HG03159 (cell line): Measurements from ENCODE around the gene CLPX.
A peak's percentile ranks its signal among the peaks of the same experiment; 100 is the strongest.
"Not testable (repeated sequence)": the region's sequence is repeated elsewhere in the genome, so short reads cannot be mapped to it uniquely, and the experiment has no call there.

ENCODE experiments used
- ATAC-seq: cut with Tn5 transposase; IDR thresholded peaks from one replicate; pipeline ENCODE4 v1.9.1; 2021; ENCODE audit warnings: mild to moderate bottlenecking, moderate library complexity; ENCODE audit not compliant: unreplicated experiment

Gene CLPX

DNA sequence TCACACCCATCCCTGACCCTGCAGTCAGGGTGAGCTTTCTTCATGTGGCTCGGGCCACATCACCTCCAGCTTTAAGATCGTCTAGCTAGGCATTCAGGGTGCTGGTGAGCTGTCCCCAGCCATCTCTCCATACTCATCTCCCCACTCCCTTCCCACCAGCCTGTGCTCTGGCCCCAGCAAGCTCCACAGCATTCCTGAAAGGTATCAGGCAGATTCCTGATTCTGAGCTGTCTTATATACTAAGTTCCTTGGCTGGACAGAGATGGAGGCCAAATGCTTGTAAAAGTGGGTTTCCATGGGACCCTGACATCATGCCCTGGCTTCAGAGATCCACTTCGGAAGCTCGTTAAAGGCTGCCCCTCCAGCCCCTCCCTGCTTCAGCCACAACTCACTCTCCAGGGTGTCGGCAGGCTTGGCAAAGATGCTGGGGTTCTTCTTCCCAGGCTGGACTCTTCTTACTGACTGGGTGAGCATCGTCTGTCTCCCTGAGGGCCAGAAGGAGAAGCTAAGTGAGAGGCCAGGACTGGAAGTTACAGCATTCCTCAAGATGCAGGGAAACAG lies 22.2 kb upstream of the CLPX start:
- no peak for ATAC-seq

DNA sequence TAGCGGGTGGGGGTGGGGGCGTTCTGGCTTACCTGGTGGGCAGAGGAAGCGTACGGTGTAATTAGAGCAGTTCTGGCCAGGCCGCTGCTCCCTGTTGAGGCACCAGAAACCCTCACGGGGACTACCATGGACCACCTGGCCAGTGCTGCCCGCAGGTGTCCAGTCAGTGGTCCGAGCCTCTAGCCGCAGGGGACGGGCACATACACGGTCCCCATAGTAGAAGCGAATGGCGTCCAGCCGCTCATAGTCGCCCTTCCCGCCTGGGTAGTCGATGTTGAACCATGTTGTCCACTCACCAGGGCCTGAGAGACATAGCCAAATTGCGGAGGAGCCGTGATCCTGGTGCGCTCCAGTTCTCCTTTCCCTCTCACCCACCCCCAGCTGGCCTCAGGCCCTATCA lies 21.6 kb upstream of the CLPX start:
- ATAC-seq, result no peak

DNA sequence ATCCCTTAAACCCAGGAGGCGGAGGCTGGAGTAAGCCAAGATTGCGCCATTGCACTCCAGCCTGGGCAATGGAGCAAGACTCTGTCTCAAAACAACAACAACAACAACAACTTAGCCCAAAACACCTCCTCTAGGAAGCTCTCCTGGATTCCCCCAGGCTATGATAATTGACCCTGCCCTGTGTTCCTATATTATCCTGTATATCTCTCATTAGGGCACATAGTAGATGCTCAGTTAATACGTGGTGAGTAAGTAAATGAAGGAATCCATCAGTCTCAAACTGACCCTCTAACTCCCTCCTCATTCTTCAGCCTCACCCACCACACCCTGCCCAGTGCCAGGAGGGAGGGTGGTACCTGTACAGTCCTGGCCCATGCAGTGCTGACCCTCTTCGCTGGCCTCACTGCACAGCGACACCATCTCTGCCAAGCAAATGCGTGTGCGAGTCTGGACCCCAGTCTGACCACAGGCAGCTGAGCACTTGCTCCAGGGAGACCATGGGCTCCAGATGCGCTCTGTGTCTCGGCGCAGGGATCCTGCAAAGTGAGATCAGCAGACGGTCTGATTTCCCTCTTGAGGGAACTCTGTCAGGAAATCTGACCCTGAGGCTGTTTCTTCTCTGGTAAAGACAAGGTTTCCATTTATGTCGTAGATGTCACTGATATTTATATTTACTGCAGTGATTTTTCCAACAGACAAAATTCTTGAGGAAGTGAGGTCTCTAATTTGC lies 20.0 kb upstream of the CLPX start:
- no peak for ATAC-seq

DNA sequence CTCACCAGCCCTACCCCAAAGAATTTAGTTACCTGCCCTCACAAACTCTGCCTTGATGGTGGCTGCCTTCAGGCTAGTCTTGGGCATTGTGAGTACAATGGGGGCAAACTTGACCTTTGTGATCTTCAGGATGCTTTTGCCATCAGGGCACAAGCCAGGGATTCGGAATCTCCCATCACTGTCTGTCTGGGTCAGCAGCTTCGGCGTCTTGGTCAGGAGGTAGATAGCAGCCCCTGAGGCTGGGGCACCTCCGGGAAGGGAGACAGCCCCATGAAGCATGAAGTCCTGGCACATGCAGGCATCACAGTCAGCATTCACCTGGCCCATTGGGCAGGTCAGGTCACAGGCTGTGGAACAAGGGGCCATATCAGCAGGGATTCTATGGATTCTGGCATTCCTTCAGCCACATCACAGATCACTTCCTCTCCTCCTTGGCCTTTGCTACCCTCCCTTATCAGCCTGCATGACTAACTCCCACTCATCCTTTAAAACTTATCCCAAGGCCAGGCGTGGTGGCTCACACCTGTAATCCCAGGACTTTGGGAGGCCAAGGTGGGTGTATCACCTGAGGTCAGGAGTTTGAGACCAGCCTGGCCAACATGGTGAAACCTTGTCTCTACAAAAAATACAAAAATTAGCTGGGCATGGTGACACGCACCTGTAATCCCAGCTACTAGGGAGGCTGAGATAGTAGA lies 19.2 kb upstream of the CLPX start:
- no peak for ATAC-seq

DNA sequence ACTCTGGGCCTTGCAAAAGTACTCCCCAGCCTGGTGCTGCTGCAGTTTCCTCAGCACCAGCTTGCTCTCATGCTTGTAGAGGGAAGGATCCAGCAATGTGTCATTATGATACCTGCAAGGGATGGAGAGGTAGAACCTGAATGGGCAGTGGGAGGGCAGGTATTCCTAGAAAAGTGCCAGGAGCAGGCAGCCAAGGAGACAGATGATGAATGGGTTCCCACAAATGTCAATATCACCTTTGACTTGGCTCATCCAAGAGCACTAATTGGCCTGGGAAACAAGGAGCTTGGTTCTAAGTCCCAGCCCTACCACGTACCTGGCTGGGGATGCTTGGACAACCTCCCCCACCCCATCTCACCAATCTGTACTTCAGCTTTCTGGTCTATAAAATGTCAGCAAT lies 16.8 kb upstream of the CLPX start:
- ATAC-seq, result no peak

DNA sequence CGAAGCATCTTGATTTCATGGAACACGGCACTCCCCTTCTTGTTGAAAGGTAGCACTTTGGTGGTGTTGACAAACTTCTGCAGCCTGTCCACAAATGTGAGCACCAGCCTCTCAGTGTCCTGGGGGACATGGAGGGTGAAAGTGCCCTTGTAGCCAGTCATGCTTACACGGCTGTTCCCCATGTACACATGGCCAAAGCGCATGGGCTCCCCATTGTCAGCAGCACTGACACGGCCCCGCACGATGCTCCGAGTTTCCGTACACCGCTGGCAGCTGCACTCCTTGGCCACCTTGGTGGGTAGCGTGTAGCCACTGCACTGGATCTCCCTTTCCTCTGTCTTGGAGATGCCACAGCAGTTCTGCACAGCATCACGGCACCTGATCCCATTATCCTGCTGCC lies 13.4 kb upstream of the CLPX start:
- no peak for ATAC-seq

DNA sequence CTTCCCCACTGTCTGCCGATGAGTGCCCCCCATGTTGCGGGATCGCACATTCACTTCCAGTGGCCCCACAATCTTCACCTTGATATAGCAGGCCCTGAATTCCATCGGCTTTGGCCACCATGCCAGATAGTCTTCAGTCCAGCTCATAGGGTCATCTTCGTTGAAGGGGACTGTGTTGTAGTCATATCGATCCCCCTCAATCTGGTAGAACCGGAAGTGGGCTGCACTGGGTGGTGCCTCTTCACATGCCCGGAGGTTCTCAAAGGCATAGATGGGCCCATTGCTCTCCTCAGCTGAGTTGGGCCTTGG lies 12.1 kb upstream of the CLPX start:
- ATAC-seq, result no peak

DNA sequence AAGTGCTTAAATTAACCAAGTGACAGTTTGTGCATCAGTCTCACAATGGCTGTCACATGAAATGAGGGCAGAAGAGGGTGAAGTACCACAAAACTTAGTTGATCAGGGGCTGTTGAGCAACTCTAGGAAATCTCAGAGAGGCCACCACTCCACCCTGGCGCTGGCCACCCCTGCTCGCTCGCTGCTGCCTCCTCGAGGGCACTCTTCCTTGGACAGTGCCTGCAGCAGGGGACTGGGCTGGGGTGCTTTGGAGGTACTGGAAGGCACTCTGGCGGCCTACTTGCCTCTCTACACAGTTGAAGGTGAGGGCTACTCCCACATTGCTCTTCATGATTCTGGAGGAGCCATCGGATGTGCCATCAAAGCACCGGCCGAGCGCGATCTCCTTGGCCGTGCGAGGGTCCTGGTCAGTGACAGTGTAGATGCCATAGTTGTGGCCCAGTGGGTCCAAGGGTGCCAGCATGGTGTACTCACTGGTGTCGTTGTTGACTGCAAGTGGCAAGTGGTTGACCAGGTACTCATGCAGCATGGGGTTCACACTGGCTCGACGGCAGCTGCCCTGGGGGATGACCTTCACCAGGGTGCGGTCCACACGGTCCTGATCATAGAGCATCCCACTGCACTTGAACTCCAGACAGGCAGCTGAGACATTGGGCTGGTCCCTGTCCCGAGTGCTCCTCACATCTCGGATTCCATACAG lies 11.6 kb upstream of the CLPX start:
- ATAC-seq, result no peak

DNA sequence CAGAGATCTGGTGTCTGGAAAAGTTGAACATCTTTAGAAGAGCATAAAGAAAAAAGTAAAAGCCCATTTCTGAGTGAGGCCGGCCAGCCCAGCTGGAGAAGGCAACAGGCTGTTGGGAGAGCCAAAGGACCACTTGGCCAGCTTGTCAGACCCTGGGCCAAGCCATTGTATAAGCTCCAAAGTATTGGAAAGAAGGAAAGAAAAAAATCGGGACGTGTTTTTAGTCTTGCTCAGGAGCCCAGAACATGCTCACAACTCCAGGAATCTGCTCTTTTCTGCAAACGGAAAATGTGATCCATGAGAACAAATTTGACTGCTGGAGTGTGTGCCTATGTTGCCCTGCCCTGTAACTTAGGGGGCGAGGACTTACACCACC lies 10.4 kb upstream of the CLPX start:
- no peak for ATAC-seq

DNA sequence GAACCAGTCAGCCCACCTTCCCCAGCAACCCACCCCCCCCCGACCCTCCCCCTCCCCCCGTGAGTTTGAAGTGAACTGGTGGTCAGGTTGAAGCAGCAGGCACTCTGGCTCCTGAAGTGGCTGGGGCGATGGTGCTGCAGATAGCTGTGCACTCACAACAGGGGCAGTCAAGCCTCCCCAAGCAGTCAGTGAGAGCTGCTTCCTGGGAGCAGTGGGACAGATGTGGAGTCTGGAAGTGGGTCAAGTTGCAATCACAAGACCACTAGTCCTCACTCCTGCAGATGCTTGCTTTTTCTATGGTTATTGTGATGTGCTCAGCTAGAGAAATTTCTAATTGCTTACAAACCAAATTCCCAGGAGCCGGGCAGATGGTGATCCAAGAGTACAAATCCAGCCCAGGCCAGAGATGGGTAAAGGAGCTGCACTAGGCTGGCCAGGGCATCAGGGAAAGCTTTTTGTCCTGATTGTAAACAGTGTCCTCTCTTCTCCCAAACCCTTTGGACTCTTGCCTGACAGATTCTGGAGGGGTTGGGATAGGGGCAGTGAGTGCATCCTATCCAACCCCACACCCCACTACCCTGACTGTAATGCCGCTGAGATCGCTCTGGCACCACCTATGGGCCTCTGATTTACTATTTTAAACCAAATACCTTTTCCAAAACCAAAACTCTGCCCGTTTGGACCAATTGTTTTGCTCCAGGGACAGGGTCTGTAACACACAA lies 9.8 kb upstream of the CLPX start:
- ATAC-seq, result no peak

DNA sequence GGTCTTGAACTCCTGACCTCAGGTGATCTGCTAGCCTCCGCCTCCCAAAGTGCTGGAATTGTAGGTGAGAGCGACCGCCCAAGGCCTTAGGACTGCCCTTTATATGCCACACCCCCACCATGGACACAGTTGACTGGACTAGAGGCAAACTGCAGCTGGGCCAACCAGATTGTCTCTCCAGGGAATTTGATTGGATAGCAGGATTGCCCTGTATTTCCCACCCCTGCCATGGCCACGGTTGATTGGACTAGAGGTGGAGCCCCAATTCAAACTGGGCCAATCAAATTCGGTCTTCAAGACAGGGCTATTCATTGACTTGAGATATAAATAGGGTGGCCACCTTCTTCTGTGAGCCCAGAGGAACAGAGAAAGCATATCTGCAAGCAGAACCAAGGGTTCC lies 6.9 kb upstream of the CLPX start:
- ATAC-seq, result no peak

DNA sequence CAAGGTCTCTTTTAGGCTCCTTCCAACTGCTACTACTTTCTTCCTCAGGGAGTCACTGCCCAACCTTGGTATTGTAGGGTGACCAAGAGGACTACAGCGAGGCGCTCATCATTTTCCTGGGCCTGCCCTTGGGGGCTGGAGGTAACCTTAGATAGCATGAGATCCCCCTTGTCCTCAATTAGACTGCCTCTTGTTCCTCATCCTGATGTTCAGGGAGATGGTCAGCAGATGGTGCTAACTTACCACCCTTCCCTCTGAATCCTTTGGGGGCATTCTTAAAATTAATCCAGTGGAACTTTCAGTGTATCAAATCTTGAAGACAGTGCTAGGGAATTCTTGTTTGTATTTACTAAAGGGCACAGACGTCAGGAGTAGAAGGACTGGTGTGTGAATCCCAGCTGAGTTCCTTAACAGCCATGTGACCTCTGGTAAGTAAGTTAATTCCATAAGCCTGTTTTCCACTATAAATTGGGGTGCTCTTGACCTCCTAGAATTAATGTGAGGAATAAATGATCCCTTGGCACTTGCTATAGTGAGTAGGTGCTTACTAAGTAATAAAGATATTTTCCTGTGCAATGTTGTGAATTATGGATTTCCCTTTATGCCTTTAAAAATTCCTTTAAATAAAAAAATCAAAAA lies 4.1 kb upstream of the CLPX start:
- ATAC-seq, result no peak

DNA sequence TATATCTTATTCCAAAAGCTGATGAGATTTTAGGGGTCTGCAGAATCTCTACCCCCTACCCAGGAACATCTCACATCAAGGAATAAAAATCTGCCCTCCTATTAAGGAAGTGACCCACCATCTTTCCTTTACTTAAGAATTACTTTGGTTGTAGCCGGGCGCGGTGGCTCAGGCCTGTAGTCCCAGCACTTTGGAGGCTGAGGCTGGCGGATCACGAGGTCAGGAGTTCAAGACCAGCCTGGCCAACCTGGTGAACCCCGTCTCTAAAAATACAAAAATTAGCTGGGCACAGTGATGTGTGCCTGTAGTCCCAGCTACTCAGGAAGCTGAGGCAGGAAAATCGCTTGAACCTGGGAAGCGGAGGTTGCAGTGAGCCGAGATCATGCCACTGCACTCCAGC lies 3.3 kb upstream of the CLPX start:
- not testable (repeated sequence) for ATAC-seq

DNA sequence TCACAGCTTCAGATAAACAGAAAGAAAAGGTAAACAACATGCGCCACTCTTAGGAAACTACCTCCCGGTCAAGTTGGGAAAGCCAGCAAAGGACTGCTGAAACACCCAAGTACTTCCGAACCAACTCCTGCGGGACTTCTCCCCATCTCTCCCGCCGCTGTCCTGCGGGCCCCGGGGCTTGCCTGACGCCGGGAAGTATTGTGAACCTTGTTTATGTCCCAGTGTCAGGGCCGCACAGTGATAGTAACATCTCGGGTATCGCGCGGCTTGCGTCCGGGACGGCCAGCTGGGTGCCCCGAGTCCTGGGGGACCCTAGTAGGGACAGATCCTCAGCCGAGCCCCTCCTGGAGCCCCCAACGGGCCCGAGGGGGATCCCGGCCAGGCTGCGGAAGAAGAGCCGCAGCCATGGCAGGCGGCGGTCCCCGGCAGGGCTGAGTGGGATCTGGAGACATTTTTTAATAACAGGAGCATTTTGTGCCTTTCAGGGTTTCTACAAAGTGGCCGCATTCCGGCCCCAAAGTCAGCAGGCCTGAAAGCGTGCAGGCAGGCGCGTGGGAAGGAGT lies 756 bp downstream of the CLPX start:
- peak; percentile 35 for ATAC-seq

DNA sequence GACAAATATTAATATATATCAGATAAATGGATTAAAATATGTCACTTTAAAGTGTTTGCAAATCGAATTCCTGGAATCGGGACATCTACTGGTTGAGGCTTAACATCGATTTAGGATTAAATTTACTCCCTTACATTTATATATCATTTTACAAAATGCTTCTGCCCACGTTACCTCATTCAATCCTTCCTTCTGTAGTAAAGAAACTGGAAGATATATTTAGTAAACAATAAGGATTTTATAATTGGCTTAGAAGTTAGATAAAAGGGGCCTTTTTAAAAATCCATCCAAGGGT lies 1.3 kb downstream of the CLPX start:
- ATAC-seq, result no peak

DNA sequence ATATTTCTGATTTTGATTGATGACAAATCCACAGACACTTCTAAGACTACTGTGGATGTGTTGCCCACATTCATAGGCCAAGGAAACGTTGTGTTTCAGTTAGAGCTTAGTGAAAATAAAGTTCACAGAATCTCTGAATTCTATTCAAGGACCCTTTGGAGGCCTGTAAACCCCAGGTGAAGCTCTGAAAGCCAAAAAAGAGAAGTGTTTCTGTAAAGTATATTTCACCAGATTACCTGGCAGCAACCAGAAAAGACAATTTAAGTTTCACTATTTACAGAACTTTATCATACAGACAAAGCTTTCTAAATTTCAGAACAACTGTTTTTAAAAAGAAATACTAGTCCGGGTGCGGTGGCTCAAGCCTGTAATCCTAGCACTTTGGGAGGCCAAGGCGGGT lies 2.6 kb downstream of the CLPX start:
- ATAC-seq, result no peak

DNA sequence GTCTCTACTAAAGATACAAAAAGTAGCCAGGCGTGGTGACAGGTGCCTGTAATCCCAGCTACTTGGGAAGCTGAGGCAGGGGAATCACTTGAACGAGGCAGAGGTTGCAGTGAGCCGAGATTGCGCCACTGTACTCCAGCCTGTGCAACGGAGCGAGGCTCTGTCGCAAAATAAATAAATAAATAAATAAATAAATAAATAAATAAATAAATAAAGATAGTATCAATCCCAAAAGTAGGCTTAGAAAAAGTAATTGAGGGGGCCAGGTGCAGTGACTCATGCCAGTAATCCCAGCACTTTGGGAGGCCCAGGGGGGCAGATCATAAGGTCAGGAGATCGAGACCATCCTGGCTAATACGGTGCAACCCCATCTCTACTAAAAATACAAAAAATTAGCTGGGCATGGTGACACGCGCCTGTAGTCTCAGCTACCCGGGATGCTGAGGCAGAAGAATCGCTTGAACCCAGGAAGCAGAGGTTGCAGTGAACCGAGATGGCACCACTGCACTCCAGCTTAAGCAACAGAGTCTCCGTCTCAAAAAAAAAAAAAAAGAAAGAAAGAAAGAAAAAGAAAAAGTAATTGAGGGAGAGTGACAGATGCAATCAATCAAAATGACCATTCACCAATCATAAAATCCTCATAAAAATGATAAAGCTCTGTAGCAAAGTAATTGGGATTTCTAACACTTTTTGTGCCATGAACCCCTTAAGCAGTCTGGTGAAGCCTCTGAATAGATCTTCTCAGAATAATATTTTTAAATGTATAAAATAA lies 3.4 kb downstream of the CLPX start:
- not testable (repeated sequence) for ATAC-seq

DNA sequence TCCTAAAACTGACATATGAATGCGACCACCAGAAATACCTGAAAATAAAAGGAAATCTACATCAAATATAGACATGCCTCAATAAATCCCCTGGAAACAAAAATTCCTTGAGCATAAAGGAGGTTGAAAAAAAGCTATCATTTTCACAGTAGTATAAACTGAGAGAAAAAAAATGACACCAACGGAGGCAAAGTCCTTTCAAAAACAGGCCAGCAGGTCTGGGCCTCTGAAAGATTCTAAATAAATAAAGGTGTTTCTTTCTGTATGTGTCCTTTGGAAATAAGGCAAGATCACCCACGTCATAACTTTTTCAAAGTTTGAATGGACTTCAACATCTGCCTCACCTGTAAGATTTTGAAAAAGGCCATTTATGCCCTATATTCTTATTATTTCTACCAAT lies 5.0 kb downstream of the CLPX start:
- no peak for ATAC-seq

DNA sequence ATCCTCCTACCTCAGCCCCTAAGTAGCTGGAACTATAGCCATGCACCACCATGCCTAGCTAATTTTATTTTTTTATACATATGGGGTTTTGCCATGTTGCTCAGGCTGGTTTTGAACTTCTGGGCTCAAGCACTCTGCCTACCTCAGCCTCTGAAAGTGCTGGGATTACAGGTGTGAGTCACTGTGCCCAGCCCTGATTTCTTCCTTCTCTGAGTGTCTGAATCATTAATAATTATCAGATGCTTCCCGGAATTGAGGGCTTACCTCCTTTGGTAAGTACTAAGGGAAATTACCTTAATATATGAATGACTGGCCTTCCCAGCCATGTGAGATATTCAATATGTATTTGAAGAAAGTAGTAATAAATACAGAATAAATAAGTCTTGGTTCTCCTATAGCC lies 7.2 kb downstream of the CLPX start:
- ATAC-seq, result no peak

DNA sequence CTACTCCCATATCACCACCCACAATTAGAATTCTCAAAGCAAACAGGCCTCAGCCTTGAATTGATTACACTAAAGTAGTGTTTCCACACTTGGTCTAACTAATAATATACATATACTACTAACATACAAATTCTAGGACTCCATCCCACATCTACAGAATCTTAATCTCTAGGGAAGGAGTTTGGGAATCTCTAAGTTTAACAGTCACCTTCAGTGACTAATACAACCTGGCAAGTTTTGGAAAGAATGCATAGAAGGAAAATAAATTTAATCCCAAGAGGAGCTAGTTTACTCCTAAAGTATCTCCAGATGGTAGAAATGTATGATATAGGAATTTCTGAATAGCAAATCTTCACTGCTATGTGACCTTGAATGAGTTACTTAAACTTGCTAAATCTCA lies 9.1 kb downstream of the CLPX start:
- no peak for ATAC-seq
